Suprapubic skin (tissue), 4 donors: ENCODE data around the gene CCDC169.

Source experiments
- CTCF ChIP-seq, 2 donors: fragments of 200-600 bp in 1 of 2; fragments of 450-650 bp in 1 of 2; sonication (generic) in 1 of 2; IDR thresholded peaks; one replicate each; pipeline ENCODE4 v1.5.1; 2016 to 2019; ENCODE audit warnings: antibody characterized with exemption in 2 of 2, mild to moderate bottlenecking in 1 of 2, moderate library complexity in 1 of 2
- EP300 ChIP-seq: sonication (generic); formaldehyde crosslinking; IDR thresholded peaks from one replicate; pipeline ENCODE4 v1.6.1; 2017; ENCODE audit warnings: antibody characterized with exemption
- POLR2A ChIP-seq, 2 donors: fragments of 450-650 bp; IDR thresholded peaks; one replicate each; pipeline ENCODE4 v1.6.1; 2017; ENCODE audit warnings: antibody characterized with exemption in 2 of 2, mild to moderate bottlenecking in 2 of 2, moderate library complexity in 2 of 2
- POLR2AphosphoS5 ChIP-seq, 3 donors: sonication (generic); formaldehyde crosslinking; IDR thresholded peaks; one replicate each; pipeline ENCODE4 v1.6.1; 2017; ENCODE audit warnings: antibody characterized with exemption in 3 of 3

DNA sequence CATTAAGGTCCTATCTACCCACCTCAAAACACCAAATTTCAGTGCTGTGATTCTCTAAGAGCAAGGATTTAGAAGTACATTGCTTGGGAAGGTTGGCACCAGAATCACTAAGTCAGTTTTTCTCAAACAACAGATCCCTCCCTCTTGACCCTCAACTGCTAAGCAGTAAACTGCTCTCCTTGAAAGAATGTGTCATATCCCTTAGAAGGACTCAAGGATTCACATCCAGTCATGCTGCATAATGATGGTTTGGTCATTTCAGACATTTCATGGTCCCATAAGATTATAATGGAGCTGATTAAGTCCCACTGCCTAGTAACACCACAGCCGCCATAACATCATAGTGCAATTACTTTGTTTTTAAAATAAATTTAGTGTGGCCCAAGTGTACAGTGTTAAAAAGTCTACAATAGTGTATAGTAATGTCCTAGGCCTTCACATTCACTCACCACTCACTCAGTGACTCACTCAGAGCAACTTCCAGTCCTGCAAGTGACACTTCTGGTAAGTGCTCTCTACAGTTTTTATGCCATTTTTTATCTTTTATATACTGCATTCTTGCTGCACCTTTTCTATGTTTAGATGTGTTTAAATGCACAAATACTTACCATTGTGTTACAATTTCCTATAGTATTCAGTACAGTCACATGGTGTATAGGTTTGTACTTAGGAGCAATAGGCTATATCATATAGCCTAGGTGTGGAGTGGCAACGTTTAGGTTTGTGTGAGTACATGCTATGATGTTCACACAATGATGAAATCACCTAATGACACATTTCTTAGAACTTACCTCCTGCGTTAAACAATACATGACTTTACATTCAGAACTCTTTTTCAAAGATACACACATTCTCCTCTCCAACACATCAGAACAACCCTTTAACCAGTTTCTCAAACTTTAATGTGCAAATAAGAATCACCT is 15.7 kb upstream of the CCDC169 start:
- TF ChIP-seq EP300 = no peak
- no peak for TF ChIP-seq CTCF (IDR thresholded peaks at IDR 0.05)
- TF ChIP-seq POLR2A (IDR thresholded peaks at IDR 0.05) = no peak
- no peak for TF ChIP-seq POLR2AphosphoS5 (IDR thresholded peaks at IDR 0.05)
